Activated naive CD4-positive, alpha-beta T cell (primary cell): ENCODE results near the gene ADAMTS3.

Experiments used
- DNase-seq, 4 experiments: peaks; one replicate each; lab custom pipeline; 2025; lab: John Stamatoyannopoulos, UW

The ADAMTS3 gene

GRCh38 chr4:72340803-72341431 is 228.1 kb downstream of the ADAMTS3 start:
- no peak for DNase-seq

- no peak for DNase-seq
Observed at GRCh38 chr4:72338060-72338459, 231.0 kb downstream of the ADAMTS3 start.

- no peak for DNase-seq
Observed at GRCh38 chr4:72330381-72330780, 238.6 kb downstream of the ADAMTS3 start.

GRCh38 chr4:72326692-72327632 is 242.1 kb downstream of the ADAMTS3 start:
- no peak for DNase-seq

GRCh38 chr4:72325215-72325614 is 243.8 kb downstream of the ADAMTS3 start:
- DNase-seq = no peak

GRCh38 chr4:72323227-72323626 is 245.8 kb downstream of the ADAMTS3 start:
- DNase-seq = no peak

- no peak for DNase-seq
Observed at GRCh38 chr4:72320223-72320948, 248.6 kb downstream of the ADAMTS3 start.

- DNase-seq = no peak
Observed at GRCh38 chr4:72319601-72320021, 249.4 kb downstream of the ADAMTS3 start.

- DNase-seq = no peak
Observed at GRCh38 chr4:72318421-72319170, 250.4 kb downstream of the ADAMTS3 start.

GRCh38 chr4:72314869-72315268 is 254.2 kb downstream of the ADAMTS3 start:
- no peak for DNase-seq

- DNase-seq = no peak
Observed at GRCh38 chr4:72313121-72313520, 255.9 kb downstream of the ADAMTS3 start.

- DNase-seq = no peak
Observed at GRCh38 chr4:72312032-72312650, 256.9 kb downstream of the ADAMTS3 start.

- DNase-seq = no peak
Observed at GRCh38 chr4:72311291-72311690, 257.7 kb downstream of the ADAMTS3 start.

GRCh38 chr4:72305620-72306019 is 263.4 kb downstream of the ADAMTS3 start:
- DNase-seq = no peak

GRCh38 chr4:72305080-72305479 is 263.9 kb downstream of the ADAMTS3 start:
- DNase-seq = no peak

GRCh38 chr4:72302981-72303704 is 265.9 kb downstream of the ADAMTS3 start:
- DNase-seq = peak in 1 of 4 experiments; percentile 7

- DNase-seq = no peak
Observed at GRCh38 chr4:72301759-72302158, 267.3 kb downstream of the ADAMTS3 start.

GRCh38 chr4:72300126-72300525 is 268.9 kb downstream of the ADAMTS3 start:
- DNase-seq = no peak

GRCh38 chr4:72295966-72296557 is 273.0 kb downstream of the ADAMTS3 start:
- DNase-seq = no peak

- DNase-seq = no peak
Observed at GRCh38 chr4:72290737-72291136, 278.3 kb downstream of the ADAMTS3 start.
